Activated effector memory CD4-positive, alpha-beta T cell treated with anti-CD3 and anti-CD28 coated beads, Interleukin-2, amount 50 U/mL, for 16 hours (primary cell): Measurements from ENCODE around the gene SORL1.

Experiments
- DNase-seq: peaks from one replicate; pipeline ENCODE4 v3.0.0-alpha.2; 2020

The SORL1 gene

GRCh38 chr11:121665206-121665838 is 213.2 kb downstream of the SORL1 start:
- DNase-seq = no peak

- DNase-seq = no peak
Measured at GRCh38 chr11:121667836-121668235, 215.7 kb downstream of the SORL1 start.

- DNase-seq = no peak
Measured at GRCh38 chr11:121669422-121669821, 217.3 kb downstream of the SORL1 start.

- DNase-seq = no peak
Measured at GRCh38 chr11:121670266-121670665, 218.2 kb downstream of the SORL1 start.

GRCh38 chr11:121670805-121671282 is 218.7 kb downstream of the SORL1 start:
- no peak for DNase-seq

- DNase-seq = no peak
Measured at GRCh38 chr11:121671283-121672168, 219.4 kb downstream of the SORL1 start.

- no peak for DNase-seq
Measured at GRCh38 chr11:121672630-121673487, 220.7 kb downstream of the SORL1 start.

GRCh38 chr11:121681550-121682268 is 229.6 kb downstream of the SORL1 start:
- no peak for DNase-seq
